K562 (cell line): ENCODE measurements around the gene TCF15. TPM values are rescaled to one million over a fixed set of nuclear protein-coding genes. Genes with fewer than 3 reads are reported as not detected.

ENCODE experiments used
- ATAC-seq: fragments of 200-7000 bp; cut with Tn5 transposase; 3 replicates; pipeline ENCODE4 v1.9.1; 2020; ENCODE audit warnings: moderate library complexity
- BruUV-seq: library from RNA; stranded (reverse); fragments of 400-500 nt; replicated peaks from 2 replicates; lab custom pipeline; 2021; lab: Mats Ljungman, UMichigan
- CTCF ChIA-PET: fragments of 300-600 bp; formaldehyde crosslinking; extraction: SDS; loops from one replicate; lab custom pipeline; 2021; ENCODE audit warnings: low intra/inter-chr PET ratio; lab: Yijun Ruan, JAX
- POLR2A ChIA-PET: fragments of 300-600, 350-650 bp; sonication (Branson Sonifier 250); formaldehyde crosslinking; extraction: SDS; loops from one replicate; lab custom pipeline; 2021; ENCODE audit warnings: antibody characterized with exemption, inconsistent platforms; lab: Yijun Ruan, JAX
- DNase-seq, 4 experiments: peaks; one replicate each; pipeline versions ENCODE4 v3.0.0 to v3.0.0-alpha.2; 2011 to 2018; ENCODE audit warnings: low spot score in 3 of 4, mixed read lengths in 3 of 4; ENCODE audit errors: extremely low read depth in 1 of 4
- FAIRE-seq: peaks from 2 replicates; lab custom pipeline; 2011; peaks lifted over from hg19 to GRCh38; lab: Jason Lieb, UNC
- H2AFZ ChIP-seq: 2 replicates; pipeline ENCODE4 v1.6.0; 2011; ENCODE audit warnings: low read depth, low read length, control low read depth, inconsistent platforms
- H3K27ac ChIP-seq: fragments of 200-600 bp; 3 replicates; pipeline ENCODE4 v1.8.0; 2011; ENCODE audit warnings: low read depth, mild to moderate bottlenecking, control low read depth, inconsistent platforms, low read length, moderate library complexity, mixed read lengths; ENCODE audit errors: extremely low read depth
- H3K27me3 ChIP-seq, 2 experiments: fragments of 300-600 bp in 1 of 2; 2 replicates in 1 of 2; 3 replicates in 1 of 2; pipeline versions ENCODE4 v1.6.0 to v1.8.0; 2011; ENCODE audit warnings: inconsistent platforms in 2 of 2, low read length in 2 of 2, mild to moderate bottlenecking in 1 of 2, mixed read lengths in 1 of 2, moderate library complexity in 1 of 2; ENCODE audit not compliant: control insufficient read depth in 2 of 2, insufficient read depth in 2 of 2
- H3K36me3 ChIP-seq: fragments of 300-600 bp; 3 replicates; pipeline ENCODE4 v1.8.0; 2011; ENCODE audit warnings: mild to moderate bottlenecking, low read length, inconsistent platforms; ENCODE audit not compliant: control insufficient read depth, insufficient read depth
- H3K4me1 ChIP-seq, 2 experiments: fragments of 200-600 bp in 1 of 2; replicated peaks in 1 of 2; 2 replicates in 1 of 2; 3 replicates in 1 of 2; pipeline versions ENCODE4 v1.5.1 to v1.8.0; 2011; ENCODE audit warnings: inconsistent platforms in 2 of 2, low read length in 2 of 2, mild to moderate bottlenecking in 1 of 2, mixed read lengths in 1 of 2, moderate library complexity in 1 of 2; ENCODE audit not compliant: control insufficient read depth in 2 of 2, insufficient read depth in 2 of 2
- H3K4me2 ChIP-seq: 2 replicates; pipeline ENCODE4 v1.6.1; 2011; ENCODE audit warnings: low read length, control low read depth, inconsistent platforms, mixed read lengths; ENCODE audit not compliant: insufficient read depth
- H3K4me3 ChIP-seq: fragments of 200-600 bp; sonication (generic), shearing (Covaris generic); 2 replicates; pipeline ENCODE4 v1.5.1; 2016; ENCODE audit warnings: control low read depth, inconsistent platforms
- H3K79me2 ChIP-seq: fragments of 200-600 bp; 3 replicates; pipeline ENCODE4 v1.8.0; 2011; ENCODE audit warnings: low read length, inconsistent platforms; ENCODE audit not compliant: control insufficient read depth, insufficient read depth
- H3K9ac ChIP-seq, 2 experiments: 2 replicates each; pipeline versions ENCODE4 v1.6.0 to v1.6.1; 2011; ENCODE audit warnings: low read depth in 2 of 2, low read length in 2 of 2, control low read depth in 1 of 2, inconsistent platforms in 1 of 2, mild to moderate bottlenecking in 1 of 2, mixed read lengths in 1 of 2; ENCODE audit not compliant: insufficient read depth in 1 of 2
- H3K9me1 ChIP-seq: one replicate; pipeline ENCODE4 v1.6.0; 2011; ENCODE audit warnings: inconsistent platforms, mild to moderate bottlenecking, low read length, moderate library complexity; ENCODE audit not compliant: control insufficient read depth, insufficient read depth
- H3K9me3 ChIP-seq: replicated peaks from 2 replicates; pipeline ENCODE4 v1.5.1; 2011; ENCODE audit warnings: low read depth, low read length, inconsistent platforms; ENCODE audit not compliant: control insufficient read depth, insufficient read depth
- H4K20me1 ChIP-seq: replicated peaks from 2 replicates; pipeline ENCODE4 v1.6.1; 2011; ENCODE audit warnings: low read length, inconsistent platforms, mixed read lengths; ENCODE audit not compliant: control insufficient read depth, insufficient read depth
- E2F3 ChIP-seq: fragments of 250-450 bp; sonication (Bioruptor Pico); IDR thresholded peaks from 2 replicates; pipeline ENCODE4 v1.4.0; 2020; ENCODE audit warnings: mild to moderate bottlenecking
- EGR1 ChIP-seq: fragments of 450-650 bp; conservative IDR thresholded peaks from 2 replicates; pipeline ENCODE4 v1.6.1; 2017; ENCODE audit warnings: mild to moderate bottlenecking
- EZH2 ChIP-seq: IDR thresholded peaks from 2 replicates; pipeline ENCODE4 v1.6.1; 2012; ENCODE audit warnings: low read depth, mild to moderate bottlenecking, inconsistent platforms, low read length, borderline replicate concordance
- FOXP1 ChIP-seq: sonication (generic); formaldehyde crosslinking; IDR thresholded peaks from 2 replicates; pipeline ENCODE4 v1.8.0; 2022; ENCODE audit warnings: mild to moderate bottlenecking, missing genetic modification reagents
- ID3 ChIP-seq, 2 experiments: fragments of 250-450 bp in 1 of 2; fragments of 450-650 bp in 1 of 2; sonication (Bioruptor Pico) in 1 of 2; IDR thresholded peaks; 2 replicates each; pipeline versions ENCODE4 v1.6.1 to v1.8.0; 2016 to 2021; ENCODE audit warnings: mild to moderate bottlenecking in 2 of 2, moderate library complexity in 2 of 2, missing compliant biosample characterization in 1 of 2, missing genetic modification characterization in 1 of 2
- JUND ChIP-seq, 2 experiments: IDR thresholded peaks; 2 replicates in 1 of 2; 3 replicates in 1 of 2; pipeline ENCODE4 v1.6.1; 2011; ENCODE audit warnings: borderline replicate concordance in 2 of 2, low read depth in 2 of 2, low read length in 2 of 2, improper control_type of control experiment in 1 of 2, missing biosample characterization in 1 of 2, missing genetic modification characterization in 1 of 2, missing genetic modification reagents in 1 of 2
- NR1H2 ChIP-seq: sonication (generic); formaldehyde crosslinking; IDR thresholded peaks from 2 replicates; pipeline ENCODE4 v1.4.0; 2020; ENCODE audit warnings: mild to moderate bottlenecking, missing genetic modification reagents
- SMC3 ChIP-seq: conservative IDR thresholded peaks from 2 replicates; pipeline ENCODE4 v1.6.1; 2011; ENCODE audit warnings: low read depth, low read length, improper control_type of control experiment; ENCODE audit not compliant: insufficient read depth
- TCF3 ChIP-seq: sonication (generic); formaldehyde crosslinking; IDR thresholded peaks from 2 replicates; pipeline ENCODE4 v1.4.0; 2020; ENCODE audit warnings: mild to moderate bottlenecking, missing genetic modification reagents
- ZBED1 ChIP-seq: IDR thresholded peaks from 2 replicates; pipeline ENCODE4 v1.6.1; 2014
- ZEB2 ChIP-seq: fragments of 450-650 bp; IDR thresholded peaks from 2 replicates; pipeline ENCODE4 v1.6.1; 2016
- ZNF146 ChIP-seq: IDR thresholded peaks from one replicate; pipeline ENCODE4 v1.6.1; 2018; ENCODE audit warnings: missing compliant biosample characterization; ENCODE audit not compliant: unreplicated experiment
- WGBS: fragments of 100-300 bp; shearing (Covaris generic); methylation state at CpG from one replicate; pipeline ENCODE4 v1.1.6; 2016; ENCODE audit warnings: low coverage, mixed read lengths; ENCODE audit not compliant: insufficient coverage; ENCODE audit errors: missing lambda C conversion rate; 5-methylcytosine and 5-hydroxymethylcytosine counted together
- in situ Hi-C: fragments of 300-500 bp; cut with MboI; formaldehyde crosslinking; loops from 4 replicates; pipeline ENCODE4 v1.15.0; 2018; ENCODE audit warnings: inconsistent platforms, mixed read lengths
- intact Hi-C: fragments of 100-400 bp; cut with micrococcal nuclease; formaldehyde crosslinking; loops from 2 replicates; pipeline ENCODE4 v1.14.2; 2022
- polyA plus RNA-seq, 8 experiments: library from polyadenylated mRNA; depleted of rRNA in 4 of 8; stranded (reverse) in 5 of 8; unstranded in 3 of 8; fragments of >200 nt; fragmentation: Nextera tagmentation in 2 of 8; fragmentation: Illumina TruSeq in 1 of 8; extraction: Ambion mirVana in 2 of 8; extraction: Trizol in 1 of 8; gene quantifications; 2 replicates each; pipeline versions ENCODE4 v1.2.1 to v1.2.3, GENCODE V29; 2011 to 2014; ENCODE audit warnings: inconsistent platforms in 1 of 8, missing spikeins in 1 of 8
- total RNA-seq, 7 experiments: library from RNA; depleted of rRNA in 6 of 7; stranded (reverse); fragments of >200 nt in 6 of 7; fragmentation: Illumina TruSeq in 2 of 7; extraction: Trizol in 2 of 7; gene quantifications; 2 replicates each; pipeline versions ENCODE4 v1.2.1 to v1.2.3, GENCODE V29; 2011 to 2021; ENCODE audit warnings: low replicate concordance in 1 of 7
- TF ChIP-seq, protein P1 (sequence below): fragments of 250-450 bp; sonication (Bioruptor Pico); IDR thresholded peaks from 2 replicates; pipeline ENCODE4 v1.8.0; 2021; ENCODE audit warnings: moderate library complexity, mild to moderate bottlenecking, inconsistent platforms
- TF ChIP-seq, protein P2 (sequence below), 3 experiments: IDR thresholded peaks in 2 of 3; conservative IDR thresholded peaks in 1 of 3; 2 replicates each; pipeline ENCODE4 v1.5.1; 2011 to 2012; ENCODE audit warnings: low read length in 3 of 3, mild to moderate bottlenecking in 3 of 3, control low read depth in 2 of 3, improper control_type of control experiment in 1 of 3, inconsistent platforms in 1 of 3, low read depth in 1 of 3, mixed read lengths in 1 of 3, moderate library complexity in 1 of 3; ENCODE audit not compliant: insufficient read depth in 2 of 3
- TF ChIP-seq, protein P3 (sequence below): fragments of 450-650 bp; IDR thresholded peaks from one replicate; pipeline ENCODE4 v1.6.1; 2018; ENCODE audit warnings: mild to moderate bottlenecking, moderate library complexity; ENCODE audit not compliant: partially characterized antibody

The TCF15 gene
- total and polyA plus RNA-seq, 9 of the 15 experiments (the other 6 are each of a cell fraction or from before 2014, with no cell fraction given), result 0.04 to 5.0 (median 1.2) TPM

DNA sequence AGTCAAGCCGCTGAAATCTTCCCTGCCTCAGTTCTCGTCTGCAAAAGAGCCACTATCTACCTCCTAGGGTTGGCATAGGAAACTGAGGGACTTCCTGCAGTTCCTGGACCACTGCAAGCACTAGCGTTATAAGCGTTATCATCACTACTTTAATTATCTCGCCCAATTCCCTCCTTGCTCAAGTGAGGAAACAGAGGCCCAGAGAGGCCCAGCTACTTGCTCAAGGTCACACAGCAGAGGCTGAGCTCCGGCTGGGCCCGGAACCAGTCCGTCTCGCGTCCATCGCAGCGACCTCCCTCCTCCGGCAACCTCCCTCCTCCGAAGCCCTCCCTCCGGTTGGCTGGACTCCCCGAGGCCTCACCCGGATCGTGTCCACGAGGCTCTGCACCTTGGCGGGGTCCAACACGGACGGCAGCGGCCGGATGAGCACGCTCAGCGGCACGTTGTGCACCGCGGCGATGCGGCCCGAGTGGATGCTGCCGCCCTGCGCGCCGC, 42.6 kb upstream of the TCF15 start:
- ChIA-PET CTCF (interaction anchor here (3.2 kb wide), 1 partner anchor 76 kb away, joined by 22 read pairs; no protein-coding TSS in a partner anchor), POLR2A (interaction anchor here (0.6 to 1.1 kb wide), 2 partner anchors 12 to 191 kb away, joined by 4 read pairs; partner anchors contain the start of gene TBC1D20)
- H3K27me3 ChIP-seq, result no peaks in the 10 kb centered on the region
- no peaks in the 10 kb centered on the region for H3K9me1 ChIP-seq
- no peaks in the 10 kb centered on the region for H4K20me1 ChIP-seq
- H3K36me3 ChIP-seq, result peaks cover 34% of the 10 kb centered on the region
- peak overlapping the region; percentile 96 for H3K4me2 ChIP-seq
- in situ Hi-C loops (loop anchor here (5.0 kb wide), 1 partner anchor 75 kb away; no protein-coding TSS in a partner anchor), intact Hi-C loops (loop anchor here (2.0 kb wide), 1 partner anchor 76 kb away; no protein-coding TSS in a partner anchor)
- H3K9me3 ChIP-seq, result no peaks in the 10 kb centered on the region
- H3K9ac ChIP-seq, result peak overlapping the region; percentile 97
- WGBS, result 1% methylated on average over 8 of the region's 36 CpGs
- H3K4me3 ChIP-seq, result peak overlapping the region; percentile 70
- H3K4me1 ChIP-seq, result peaks cover 39 to 46% of the 10 kb centered on the region in 2 experiments
- peaks cover 46% of the 10 kb centered on the region for H3K79me2 ChIP-seq
- FAIRE-seq (no peak), ATAC-seq (peak; percentile 2; the same call in 2 of the 3 replicates), DNase-seq (peak in 1 of 4 experiments; percentile 43)
- no TSS peak for BruUV-seq
- H2AFZ ChIP-seq, result peak overlapping the region; percentile 71
- H3K27ac ChIP-seq, result peak overlapping the region; percentile 98
- TF ChIP-seq, protein P1, sequence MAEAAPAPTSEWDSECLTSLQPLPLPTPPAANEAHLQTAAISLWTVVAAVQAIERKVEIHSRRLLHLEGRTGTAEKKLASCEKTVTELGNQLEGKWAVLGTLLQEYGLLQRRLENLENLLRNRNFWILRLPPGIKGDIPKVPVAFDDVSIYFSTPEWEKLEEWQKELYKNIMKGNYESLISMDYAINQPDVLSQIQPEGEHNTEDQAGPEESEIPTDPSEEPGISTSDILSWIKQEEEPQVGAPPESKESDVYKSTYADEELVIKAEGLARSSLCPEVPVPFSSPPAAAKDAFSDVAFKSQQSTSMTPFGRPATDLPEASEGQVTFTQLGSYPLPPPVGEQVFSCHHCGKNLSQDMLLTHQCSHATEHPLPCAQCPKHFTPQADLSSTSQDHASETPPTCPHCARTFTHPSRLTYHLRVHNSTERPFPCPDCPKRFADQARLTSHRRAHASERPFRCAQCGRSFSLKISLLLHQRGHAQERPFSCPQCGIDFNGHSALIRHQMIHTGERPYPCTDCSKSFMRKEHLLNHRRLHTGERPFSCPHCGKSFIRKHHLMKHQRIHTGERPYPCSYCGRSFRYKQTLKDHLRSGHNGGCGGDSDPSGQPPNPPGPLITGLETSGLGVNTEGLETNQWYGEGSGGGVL, result no peak
- TF ChIP-seq ZNF146 (CRISPR knock-in tag) (no peak), EZH2 (no peak), ID3 (CRISPR knock-in tag; IDR thresholded peaks at IDR 0.05) (no peak), ID3 (tag; IDR thresholded peaks at IDR 0.05) (no peak), EGR1 (no peak), FOXP1 (CRISPR knock-in tag) (peak; percentile 47; the same call in 1 of the 2 replicates), TCF3 (CRISPR knock-in tag) (no peak), ZEB2 (no peak), SMC3 (no peak), E2F3 (CRISPR knock-in tag) (no peak), NR1H2 (CRISPR knock-in tag) (no peak), JUND (IDR thresholded peaks at IDR 0.05; ENCODE audit: borderline replicate concordance, low read depth, low read length) (no peak), JUND (tag; IDR thresholded peaks at IDR 0.05; ENCODE audit: borderline replicate concordance, low read depth, low read length) (no peak; the same call in 2 of the 3 replicates), ZBED1 (no peak)
- TF ChIP-seq, protein P2, sequence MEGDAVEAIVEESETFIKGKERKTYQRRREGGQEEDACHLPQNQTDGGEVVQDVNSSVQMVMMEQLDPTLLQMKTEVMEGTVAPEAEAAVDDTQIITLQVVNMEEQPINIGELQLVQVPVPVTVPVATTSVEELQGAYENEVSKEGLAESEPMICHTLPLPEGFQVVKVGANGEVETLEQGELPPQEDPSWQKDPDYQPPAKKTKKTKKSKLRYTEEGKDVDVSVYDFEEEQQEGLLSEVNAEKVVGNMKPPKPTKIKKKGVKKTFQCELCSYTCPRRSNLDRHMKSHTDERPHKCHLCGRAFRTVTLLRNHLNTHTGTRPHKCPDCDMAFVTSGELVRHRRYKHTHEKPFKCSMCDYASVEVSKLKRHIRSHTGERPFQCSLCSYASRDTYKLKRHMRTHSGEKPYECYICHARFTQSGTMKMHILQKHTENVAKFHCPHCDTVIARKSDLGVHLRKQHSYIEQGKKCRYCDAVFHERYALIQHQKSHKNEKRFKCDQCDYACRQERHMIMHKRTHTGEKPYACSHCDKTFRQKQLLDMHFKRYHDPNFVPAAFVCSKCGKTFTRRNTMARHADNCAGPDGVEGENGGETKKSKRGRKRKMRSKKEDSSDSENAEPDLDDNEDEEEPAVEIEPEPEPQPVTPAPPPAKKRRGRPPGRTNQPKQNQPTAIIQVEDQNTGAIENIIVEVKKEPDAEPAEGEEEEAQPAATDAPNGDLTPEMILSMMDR (IDR thresholded peaks at IDR 0.05 in 2 of 3, conservative IDR thresholded peaks at IDR 0.05 in 1 of 3; ENCODE audit: insufficient read depth in 2 of 3, low read depth in 1 of 3, low read length in 3 of 3), result no peak
- TF ChIP-seq, protein P3, sequence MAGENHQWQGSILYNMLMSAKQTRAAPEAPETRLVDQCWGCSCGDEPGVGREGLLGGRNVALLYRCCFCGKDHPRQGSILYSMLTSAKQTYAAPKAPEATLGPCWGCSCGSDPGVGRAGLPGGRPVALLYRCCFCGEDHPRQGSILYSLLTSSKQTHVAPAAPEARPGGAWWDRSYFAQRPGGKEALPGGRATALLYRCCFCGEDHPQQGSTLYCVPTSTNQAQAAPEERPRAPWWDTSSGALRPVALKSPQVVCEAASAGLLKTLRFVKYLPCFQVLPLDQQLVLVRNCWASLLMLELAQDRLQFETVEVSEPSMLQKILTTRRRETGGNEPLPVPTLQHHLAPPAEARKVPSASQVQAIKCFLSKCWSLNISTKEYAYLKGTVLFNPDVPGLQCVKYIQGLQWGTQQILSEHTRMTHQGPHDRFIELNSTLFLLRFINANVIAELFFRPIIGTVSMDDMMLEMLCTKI, result no peak
